HepG2 (cell line): ENCODE measurements around the gene HOXC11. TPM values are rescaled to one million over a fixed set of nuclear protein-coding genes. Genes with fewer than 3 reads are reported as not detected.

Experiments used
- LCORL ChIP-seq, 2 experiments: fragments of 450-650 bp in 1 of 2; sonication (generic) in 1 of 2; formaldehyde crosslinking in 1 of 2; IDR thresholded peaks; 2 replicates each; pipeline versions ENCODE4 v1.5.0 to v1.6.1; 2017 to 2020; ENCODE audit warnings: antibody characterized with exemption in 1 of 2, missing genetic modification reagents in 1 of 2
- MTF2 ChIP-seq: sonication (generic); formaldehyde crosslinking; IDR thresholded peaks from 2 replicates; pipeline ENCODE4 v1.5.0; 2020; ENCODE audit warnings: missing genetic modification reagents, borderline replicate concordance
- NPAS2 ChIP-seq: sonication (generic); formaldehyde crosslinking; IDR thresholded peaks from 2 replicates; pipeline ENCODE4 v1.8.0; 2022; ENCODE audit warnings: mild to moderate bottlenecking, missing genetic modification reagents, borderline replicate concordance
- RXRB ChIP-seq: IDR thresholded peaks from 2 replicates; pipeline ENCODE4 v1.6.1; 2016; ENCODE audit warnings: borderline replicate concordance, missing genetic modification reagents, missing compliant biosample characterization
- ZFP82 ChIP-seq: sonication (generic); formaldehyde crosslinking; IDR thresholded peaks from 2 replicates; pipeline ENCODE4 v1.5.1; 2020; ENCODE audit warnings: mild to moderate bottlenecking, missing genetic modification reagents, borderline replicate concordance
- ZNF24 ChIP-seq: fragments of 450-650 bp; IDR thresholded peaks from 2 replicates; pipeline ENCODE4 v1.6.1; 2017; ENCODE audit warnings: antibody characterized with exemption, mild to moderate bottlenecking
- ZNF768 ChIP-seq: sonication (generic); formaldehyde crosslinking; IDR thresholded peaks from 2 replicates; pipeline ENCODE4 v1.4.0; 2020; ENCODE audit warnings: missing genetic modification reagents
- ZNF841 ChIP-seq: sonication (generic); formaldehyde crosslinking; IDR thresholded peaks from 2 replicates; pipeline ENCODE4 v1.8.1; 2023; ENCODE audit warnings: missing genetic modification reagents, borderline replicate concordance
- polyA plus RNA-seq, 8 experiments: library from polyadenylated mRNA; depleted of rRNA in 3 of 8; stranded (reverse) in 7 of 8; unstranded in 1 of 8; fragments of >200 nt; fragmentation: Illumina TruSeq in 4 of 8; extraction: Trizol in 4 of 8; gene quantifications; 2 replicates each; pipeline versions ENCODE4 v1.2.1 to v1.2.3, GENCODE V29; 2011 to 2016; ENCODE audit warnings: low read depth in 4 of 8, missing spikeins in 1 of 8, mixed read lengths in 1 of 8; ENCODE audit not compliant: insufficient read depth in 1 of 8
- total RNA-seq, 5 experiments: library from RNA; depleted of rRNA; stranded (reverse); fragments of >200 nt; fragmentation: Illumina TruSeq; extraction: Trizol; gene quantifications; 2 replicates each; pipeline ENCODE4 v1.2.3, GENCODE V29; 2016; ENCODE audit warnings: low read depth in 1 of 5
- TF ChIP-seq, protein P1 (sequence below): sonication (generic); formaldehyde crosslinking; IDR thresholded peaks from 2 replicates; pipeline ENCODE4 v1.5.1; 2020; ENCODE audit warnings: mild to moderate bottlenecking, missing genetic modification reagents, borderline replicate concordance
- TF ChIP-seq, protein P2 (sequence below): sonication (generic); formaldehyde crosslinking; IDR thresholded peaks from 2 replicates; pipeline ENCODE4 v1.5.0; 2020; ENCODE audit warnings: mild to moderate bottlenecking, missing genetic modification reagents, borderline replicate concordance
- TF ChIP-seq, protein P3 (sequence below): sonication (generic); formaldehyde crosslinking; IDR thresholded peaks from 2 replicates; pipeline ENCODE4 v1.5.1; 2020; ENCODE audit warnings: mild to moderate bottlenecking, missing genetic modification reagents
- TF ChIP-seq, protein P4 (sequence below): IDR thresholded peaks from 2 replicates; pipeline ENCODE4 v1.6.1; 2016
- TF ChIP-seq, protein P5 (sequence below): sonication (generic); formaldehyde crosslinking; IDR thresholded peaks from 2 replicates; pipeline ENCODE4 v1.4.0; 2020; ENCODE audit warnings: missing genetic modification reagents, borderline replicate concordance
- TF ChIP-seq, protein P6 (sequence below): sonication (generic); formaldehyde crosslinking; IDR thresholded peaks from 2 replicates; pipeline ENCODE4 v1.4.0; 2020; ENCODE audit warnings: mild to moderate bottlenecking, missing genetic modification reagents
- TF ChIP-seq, protein P7 (sequence below): sonication (generic); formaldehyde crosslinking; IDR thresholded peaks from 2 replicates; pipeline ENCODE4 v1.9.0; 2022; ENCODE audit warnings: low read depth, missing genetic modification reagents

Gene HOXC11
- total and polyA plus RNA-seq, 2 of the 13 experiments (the other 11 are each of a cell fraction or from before 2014, with no cell fraction given): not detected

DNA sequence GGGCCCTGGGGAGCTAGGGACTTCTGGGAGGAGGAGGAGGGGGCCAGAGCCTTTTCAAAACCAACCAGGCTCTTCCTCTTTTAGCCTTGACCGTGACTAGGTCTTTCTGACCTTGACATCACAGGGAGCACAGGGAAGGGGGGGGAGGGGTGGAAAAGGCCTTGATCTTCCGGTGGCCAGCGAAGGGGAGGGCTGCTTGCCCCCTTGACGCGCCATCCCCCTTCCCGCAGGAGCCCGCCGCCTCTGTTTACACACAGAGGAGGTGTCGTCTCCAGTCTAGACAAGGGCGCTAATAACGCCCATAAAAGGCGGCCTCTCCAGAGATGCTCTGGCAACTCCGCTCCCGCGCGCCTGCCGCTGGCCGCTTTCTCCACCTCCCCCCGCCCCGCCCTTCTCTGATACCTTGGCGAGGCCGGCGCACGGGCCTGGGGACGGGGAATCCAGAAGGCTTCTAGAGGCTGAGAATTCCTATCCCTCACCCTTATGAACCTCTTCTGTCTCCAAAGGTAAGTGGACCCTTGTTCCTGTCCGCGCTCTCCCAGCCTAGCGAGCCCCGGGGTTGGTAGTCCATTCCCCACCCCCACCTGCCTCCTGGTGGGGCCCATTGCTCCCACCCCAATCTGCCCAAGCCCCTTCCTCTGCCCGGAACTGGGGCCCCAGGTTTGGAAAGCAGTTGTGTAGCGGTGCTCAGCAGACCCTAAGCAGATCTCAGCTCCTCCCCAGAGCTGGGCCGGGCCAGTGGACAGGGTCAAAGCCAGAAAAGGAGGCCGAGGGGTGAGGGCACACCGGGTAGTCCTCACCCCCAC lies 23.1 kb upstream of the HOXC11 start (continued):
- TF ChIP-seq ZNF24: no peak
- TF ChIP-seq, protein P1, sequence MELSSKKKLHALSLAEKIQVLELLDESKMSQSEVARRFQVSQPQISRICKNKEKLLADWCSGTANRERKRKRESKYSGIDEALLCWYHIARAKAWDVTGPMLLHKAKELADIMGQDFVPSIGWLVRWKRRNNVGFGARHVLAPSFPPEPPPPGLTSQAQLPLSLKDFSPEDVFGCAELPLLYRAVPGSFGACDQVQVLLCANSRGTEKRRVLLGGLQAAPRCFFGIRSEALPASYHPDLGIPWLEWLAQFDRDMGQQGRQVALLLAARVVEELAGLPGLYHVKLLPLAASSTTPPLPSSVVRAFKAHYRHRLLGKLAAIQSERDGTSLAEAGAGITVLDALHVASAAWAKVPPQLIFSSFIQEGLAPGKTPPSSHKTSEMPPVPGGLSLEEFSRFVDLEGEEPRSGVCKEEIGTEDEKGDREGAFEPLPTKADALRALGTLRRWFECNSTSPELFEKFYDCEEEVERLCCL: no peak
- TF ChIP-seq RXRB (CRISPR knock-in tag): 0 out of 2 replicates have a peak, but pooled peaks have one; percentile 14
- TF ChIP-seq ZNF841 (CRISPR knock-in tag): no peak
- TF ChIP-seq, protein P2, sequence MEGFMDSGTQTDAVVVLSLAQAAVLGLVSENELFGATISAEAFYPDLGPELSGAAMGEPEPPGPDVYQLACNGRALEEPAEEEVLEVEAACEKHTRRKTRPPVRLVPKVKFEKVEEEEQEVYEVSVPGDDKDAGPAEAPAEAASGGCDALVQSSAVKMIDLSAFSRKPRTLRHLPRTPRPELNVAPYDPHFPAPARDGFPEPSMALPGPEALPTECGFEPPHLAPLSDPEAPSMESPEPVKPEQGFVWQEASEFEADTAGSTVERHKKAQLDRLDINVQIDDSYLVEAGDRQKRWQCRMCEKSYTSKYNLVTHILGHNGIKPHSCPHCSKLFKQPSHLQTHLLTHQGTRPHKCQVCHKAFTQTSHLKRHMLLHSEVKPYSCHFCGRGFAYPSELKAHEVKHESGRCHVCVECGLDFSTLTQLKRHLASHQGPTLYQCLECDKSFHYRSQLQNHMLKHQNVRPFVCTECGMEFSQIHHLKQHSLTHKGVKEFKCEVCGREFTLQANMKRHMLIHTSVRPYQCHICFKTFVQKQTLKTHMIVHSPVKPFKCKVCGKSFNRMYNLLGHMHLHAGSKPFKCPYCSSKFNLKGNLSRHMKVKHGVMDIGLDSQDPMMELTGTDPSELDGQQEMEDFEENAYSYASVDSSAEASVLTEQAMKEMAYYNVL (CRISPR knock-in tag): no peak
- no peak for TF ChIP-seq LCORL (IDR thresholded peaks at IDR 0.05)
- no peak for TF ChIP-seq LCORL (CRISPR knock-in tag; IDR thresholded peaks at IDR 0.05)
- TF ChIP-seq ZFP82 (CRISPR knock-in tag): no peak
- TF ChIP-seq, protein P3, sequence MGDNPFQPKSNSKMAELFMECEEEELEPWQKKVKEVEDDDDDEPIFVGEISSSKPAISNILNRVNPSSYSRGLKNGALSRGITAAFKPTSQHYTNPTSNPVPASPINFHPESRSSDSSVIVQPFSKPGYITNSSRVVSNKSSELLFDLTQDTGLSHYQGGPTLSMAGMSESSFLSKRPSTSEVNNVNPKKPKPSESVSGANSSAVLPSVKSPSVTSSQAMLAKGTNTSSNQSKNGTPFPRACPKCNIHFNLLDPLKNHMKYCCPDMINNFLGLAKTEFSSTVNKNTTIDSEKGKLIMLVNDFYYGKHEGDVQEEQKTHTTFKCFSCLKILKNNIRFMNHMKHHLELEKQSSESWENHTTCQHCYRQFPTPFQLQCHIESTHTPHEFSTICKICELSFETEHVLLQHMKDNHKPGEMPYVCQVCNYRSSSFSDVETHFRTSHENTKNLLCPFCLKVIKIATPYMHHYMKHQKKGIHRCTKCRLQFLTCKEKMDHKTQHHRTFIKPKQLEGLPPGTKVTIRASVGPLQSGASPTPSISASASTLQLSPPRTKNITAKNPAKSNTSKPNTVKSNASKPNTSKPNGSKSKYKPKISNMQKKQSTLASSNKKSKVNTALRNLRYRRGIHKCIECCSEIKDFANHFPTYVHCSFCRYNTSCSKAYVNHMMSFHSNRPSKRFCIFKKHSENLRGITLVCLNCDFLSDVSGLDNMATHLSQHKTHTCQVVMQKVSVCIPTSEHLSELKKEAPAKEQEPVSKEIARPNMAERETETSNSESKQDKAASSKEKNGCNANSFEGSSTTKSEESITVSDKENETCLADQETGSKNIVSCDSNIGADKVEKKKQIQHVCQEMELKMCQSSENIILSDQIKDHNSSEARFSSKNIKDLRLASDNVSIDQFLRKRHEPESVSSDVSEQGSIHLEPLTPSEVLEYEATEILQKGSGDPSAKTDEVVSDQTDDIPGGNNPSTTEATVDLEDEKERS (CRISPR knock-in tag): no peak
- TF ChIP-seq, protein P4, sequence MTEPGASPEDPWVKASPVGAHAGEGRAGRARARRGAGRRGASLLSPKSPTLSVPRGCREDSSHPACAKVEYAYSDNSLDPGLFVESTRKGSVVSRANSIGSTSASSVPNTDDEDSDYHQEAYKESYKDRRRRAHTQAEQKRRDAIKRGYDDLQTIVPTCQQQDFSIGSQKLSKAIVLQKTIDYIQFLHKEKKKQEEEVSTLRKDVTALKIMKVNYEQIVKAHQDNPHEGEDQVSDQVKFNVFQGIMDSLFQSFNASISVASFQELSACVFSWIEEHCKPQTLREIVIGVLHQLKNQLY: no peak
- TF ChIP-seq, protein P5, sequence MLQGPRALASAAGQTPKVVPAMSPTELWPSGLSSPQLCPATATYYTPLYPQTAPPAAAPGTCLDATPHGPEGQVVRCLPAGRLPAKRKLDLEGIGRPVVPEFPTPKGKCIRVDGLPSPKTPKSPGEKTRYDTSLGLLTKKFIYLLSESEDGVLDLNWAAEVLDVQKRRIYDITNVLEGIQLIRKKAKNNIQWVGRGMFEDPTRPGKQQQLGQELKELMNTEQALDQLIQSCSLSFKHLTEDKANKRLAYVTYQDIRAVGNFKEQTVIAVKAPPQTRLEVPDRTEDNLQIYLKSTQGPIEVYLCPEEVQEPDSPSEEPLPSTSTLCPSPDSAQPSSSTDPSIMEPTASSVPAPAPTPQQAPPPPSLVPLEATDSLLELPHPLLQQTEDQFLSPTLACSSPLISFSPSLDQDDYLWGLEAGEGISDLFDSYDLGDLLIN: no peak
- 0 out of 2 replicates have a peak, but pooled peaks have one; percentile 10 for TF ChIP-seq ZNF768
- TF ChIP-seq, protein P6, sequence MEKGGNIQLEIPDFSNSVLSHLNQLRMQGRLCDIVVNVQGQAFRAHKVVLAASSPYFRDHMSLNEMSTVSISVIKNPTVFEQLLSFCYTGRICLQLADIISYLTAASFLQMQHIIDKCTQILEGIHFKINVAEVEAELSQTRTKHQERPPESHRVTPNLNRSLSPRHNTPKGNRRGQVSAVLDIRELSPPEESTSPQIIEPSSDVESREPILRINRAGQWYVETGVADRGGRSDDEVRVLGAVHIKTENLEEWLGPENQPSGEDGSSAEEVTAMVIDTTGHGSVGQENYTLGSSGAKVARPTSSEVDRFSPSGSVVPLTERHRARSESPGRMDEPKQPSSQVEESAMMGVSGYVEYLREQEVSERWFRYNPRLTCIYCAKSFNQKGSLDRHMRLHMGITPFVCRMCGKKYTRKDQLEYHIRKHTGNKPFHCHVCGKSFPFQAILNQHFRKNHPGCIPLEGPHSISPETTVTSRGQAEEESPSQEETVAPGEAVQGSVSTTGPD (CRISPR knock-in tag): no peak
- TF ChIP-seq, protein P7, sequence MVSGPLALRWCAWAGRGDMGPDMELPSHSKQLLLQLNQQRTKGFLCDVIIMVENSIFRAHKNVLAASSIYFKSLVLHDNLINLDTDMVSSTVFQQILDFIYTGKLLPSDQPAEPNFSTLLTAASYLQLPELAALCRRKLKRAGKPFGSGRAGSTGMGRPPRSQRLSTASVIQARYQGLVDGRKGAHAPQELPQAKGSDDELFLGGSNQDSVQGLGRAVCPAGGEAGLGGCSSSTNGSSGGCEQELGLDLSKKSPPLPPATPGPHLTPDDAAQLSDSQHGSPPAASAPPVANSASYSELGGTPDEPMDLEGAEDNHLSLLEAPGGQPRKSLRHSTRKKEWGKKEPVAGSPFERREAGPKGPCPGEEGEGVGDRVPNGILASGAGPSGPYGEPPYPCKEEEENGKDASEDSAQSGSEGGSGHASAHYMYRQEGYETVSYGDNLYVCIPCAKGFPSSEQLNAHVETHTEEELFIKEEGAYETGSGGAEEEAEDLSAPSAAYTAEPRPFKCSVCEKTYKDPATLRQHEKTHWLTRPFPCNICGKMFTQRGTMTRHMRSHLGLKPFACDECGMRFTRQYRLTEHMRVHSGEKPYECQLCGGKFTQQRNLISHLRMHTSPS (CRISPR knock-in tag): no peak
- no peak for TF ChIP-seq NPAS2 (CRISPR knock-in tag)
- TF ChIP-seq MTF2 (CRISPR knock-in tag): no peak
